ENCODE data around the gene TSPAN5. TPM values are rescaled to one million over a fixed set of nuclear protein-coding genes. Genes with fewer than 3 reads are reported as not detected.

TSPAN5 gene
- total and polyA plus RNA-seq, 2 donors = 4.7 to 10.3 TPM

- H3K27ac ChIP-seq (ENCODE audit: low read depth in 1 of 2, low read length in 1 of 2) = no peak overlapping the region
- no peak for DNase-seq (ENCODE audit: low read depth in 6 of 9, low spot score in 9 of 9)
- no peak overlapping the region for H3K4me3 ChIP-seq (ENCODE audit: low read length in 2 of 2)
- WGBS = 97% methylated on average over 4 of the region's 4 CpGs
- H3K9me3 ChIP-seq (ENCODE audit: control insufficient read depth in 2 of 2, insufficient read depth in 1 of 2, low read length in 1 of 2) = no peaks in the 10 kb centered on the region
- H3K4me1 ChIP-seq (ENCODE audit: control insufficient read depth in 2 of 2, insufficient read depth in 2 of 2, low read length in 2 of 2) = no peaks in the 10 kb centered on the region
- H3K36me3 ChIP-seq (ENCODE audit: control insufficient read depth in 2 of 2, insufficient read depth in 2 of 2, low read length in 1 of 2) = peaks cover 16 to 47% of the 10 kb centered on the region in 2 donors
- H3K27me3 ChIP-seq (ENCODE audit: control insufficient read depth in 2 of 2, insufficient read depth in 1 of 2, low read length in 1 of 2) = no peaks in the 10 kb centered on the region
These were observed 235.4 kb downstream of the TSPAN5 start for GRCh38 chr4:98423009-98423408.

- H3K27ac ChIP-seq (ENCODE audit: low read depth in 1 of 2, low read length in 1 of 2) = no peak overlapping the region
- no peaks in the 10 kb centered on the region for H3K4me1 ChIP-seq (ENCODE audit: control insufficient read depth in 2 of 2, insufficient read depth in 2 of 2, low read length in 2 of 2)
- no peak overlapping the region for H3K4me3 ChIP-seq (ENCODE audit: low read length in 2 of 2)
- no peaks in the 10 kb centered on the region for H3K27me3 ChIP-seq (ENCODE audit: control insufficient read depth in 2 of 2, insufficient read depth in 1 of 2, low read length in 1 of 2)
- no peak for DNase-seq (ENCODE audit: low read depth in 6 of 9, low spot score in 9 of 9)
- 97% methylated on average over 5 of the region's 5 CpGs for WGBS
- peaks cover 16 to 49% of the 10 kb centered on the region in 2 donors for H3K36me3 ChIP-seq (ENCODE audit: control insufficient read depth in 2 of 2, insufficient read depth in 2 of 2, low read length in 1 of 2)
- H3K9me3 ChIP-seq (ENCODE audit: control insufficient read depth in 2 of 2, insufficient read depth in 1 of 2, low read length in 1 of 2) = no peaks in the 10 kb centered on the region
These were observed 237.3 kb downstream of the TSPAN5 start for GRCh38 chr4:98421111-98421510.

Data from thymus (tissue), 11 donors.